ENCODE results near the gene BMF. TPM values are rescaled to one million over a fixed set of nuclear protein-coding genes. Genes with fewer than 3 reads are reported as not detected.

The BMF gene
- total and polyA plus RNA-seq, 11 donors = 1.2 to 12.9 (median 3.4) TPM

- no peaks in the 10 kb centered on the region for H3K27me3 ChIP-seq
- no peak for ATAC-seq
- peaks cover 17 to 90% (median 75%) of the 10 kb centered on the region in 12 donors for H3K4me1 ChIP-seq
- peaks cover 0 to 7% (median 0%) of the 10 kb centered on the region in 9 donors for H3K36me3 ChIP-seq
- H3K4me3 ChIP-seq = no peak overlapping the region
- H3K27ac ChIP-seq = peak overlapping the region in 4 of 12 donors; percentile 15 to 42 (median 27)
- DNase-seq = no peak
- 79 to 84% (median 80%) methylated on average over 8 of the region's 8 CpGs for WGBS, 4 donors
- intact Hi-C loops (cut with DNase I) = no loop called here
- H3K9me3 ChIP-seq = no peaks in the 10 kb centered on the region
- TF ChIP-seq POLR2A (IDR thresholded peaks at IDR 0.05) (no peak), CTCF (IDR thresholded peaks at IDR 0.05) (no peak)
These were observed 12.4 kb downstream of the BMF start for GRCh38 chr15:40096094-40096891.

- peak overlapping the region in 3 of 12 donors; percentile 17 to 56 (median 32) for H3K27ac ChIP-seq
- no peak for ATAC-seq
These were observed 13.1 kb downstream of the BMF start for GRCh38 chr15:40095371-40096093.

GRCh38 chr15:40094156-40094555 is 14.5 kb downstream of the BMF start:
- intact Hi-C loops (cut with DNase I) = loop anchor here in 1 of 10 donors (2.0 kb wide), 1 partner anchor 13 kb away; no protein-coding TSS in a partner anchor
- peaks cover 17 to 80% (median 65%) of the 10 kb centered on the region in 12 donors for H3K4me1 ChIP-seq
- H3K9me3 ChIP-seq = no peaks in the 10 kb centered on the region
- no peaks in the 10 kb centered on the region for H3K27me3 ChIP-seq
- peak overlapping the region in 1 of 12 donors; percentile 86 for H3K27ac ChIP-seq
- TF ChIP-seq CTCF (IDR thresholded peaks at IDR 0.05) (no peak), POLR2A (IDR thresholded peaks at IDR 0.05) (no peak)
- no peak overlapping the region for H3K4me3 ChIP-seq
- DNase-seq (no peak), ATAC-seq (no peak)
- H3K36me3 ChIP-seq = peaks cover 0 to 27% (median 6%) of the 10 kb centered on the region in 9 donors
- WGBS, 4 donors = 91 to 96% (median 94%) methylated on average over 4 of the region's 4 CpGs

More at GRCh38 chr15:40095371-40096093, 13.1 kb downstream of the BMF start:
- no peak for TF ChIP-seq POLR2A (IDR thresholded peaks at IDR 0.05)
- no peak for TF ChIP-seq CTCF (IDR thresholded peaks at IDR 0.05)
- H3K4me3 ChIP-seq = no peak overlapping the region
- intact Hi-C loops (cut with DNase I) = loop anchor here in 1 of 10 donors (2.0 kb wide), 1 partner anchor 15 kb away; no protein-coding TSS in a partner anchor
- no peaks in the 10 kb centered on the region for H3K27me3 ChIP-seq
- 54 to 79% (median 67%) methylated on average over 8 to 9 of the region's 9 CpGs for WGBS, 4 donors
- no peak for DNase-seq
- no peaks in the 10 kb centered on the region for H3K9me3 ChIP-seq
- H3K4me1 ChIP-seq = peaks cover 17 to 84% (median 71%) of the 10 kb centered on the region in 12 donors
- H3K36me3 ChIP-seq = peaks cover 0 to 14% (median 6%) of the 10 kb centered on the region in 9 donors
